HG03469 (cell line): ENCODE data around the gene MYO15A.

ENCODE experiments used
- ATAC-seq: cut with Tn5 transposase; IDR thresholded peaks from one replicate; pipeline ENCODE4 v1.9.1; 2021; ENCODE audit warnings: mild to moderate bottlenecking, moderate library complexity, moderate number of reproducible peaks; ENCODE audit not compliant: unreplicated experiment

The MYO15A gene

DNA sequence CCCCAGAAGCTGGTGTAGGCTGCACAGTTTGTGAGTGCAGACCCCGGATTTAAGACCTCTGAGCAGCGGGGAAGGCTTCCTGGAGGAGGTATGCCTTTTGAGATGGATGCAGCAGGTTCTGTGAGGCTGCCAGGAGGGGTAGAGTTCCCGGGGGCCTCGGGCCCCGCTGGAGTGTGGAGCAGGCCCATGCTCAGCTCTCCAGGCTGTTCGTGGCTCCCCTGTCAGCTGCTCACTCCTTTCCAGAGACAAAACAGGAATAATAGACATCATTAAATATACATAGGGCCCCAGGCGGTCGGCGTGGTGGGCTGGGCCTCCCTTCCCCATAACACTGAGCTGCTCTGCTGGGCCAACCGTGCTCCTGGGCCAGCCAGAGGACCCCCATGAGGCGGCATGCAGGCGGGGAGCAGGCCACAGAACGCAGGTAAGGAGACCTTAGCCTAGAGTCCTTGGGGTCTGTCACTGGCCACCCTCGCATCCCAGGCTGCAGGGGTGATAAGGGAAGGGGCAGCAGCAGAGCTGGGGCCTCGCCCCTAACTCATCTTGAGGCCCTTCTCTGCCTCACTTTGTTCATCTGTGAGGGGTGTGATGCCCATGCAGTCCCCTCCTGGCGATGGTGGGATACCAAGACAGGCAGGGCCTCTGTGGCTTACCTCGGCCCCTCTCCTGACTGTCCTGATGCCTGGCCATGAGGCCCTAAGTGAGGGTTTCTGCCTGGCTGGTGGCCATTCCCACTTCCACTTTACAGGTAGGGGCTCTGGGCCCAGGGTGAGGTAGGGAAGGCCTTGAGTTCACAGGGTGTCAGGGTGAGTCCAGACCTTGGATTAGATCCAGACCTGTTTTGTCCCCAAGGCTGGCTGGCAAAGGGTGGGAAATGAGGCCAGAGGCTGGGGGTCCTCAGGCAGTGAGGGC is at the start of gene MYO15A:
TSS of gene MYO15A (plus strand) at position 356 of the 912 bp plus-strand sequence. CDS start 10,045 bp downstream, outside the sequence.
- no peak for ATAC-seq

DNA sequence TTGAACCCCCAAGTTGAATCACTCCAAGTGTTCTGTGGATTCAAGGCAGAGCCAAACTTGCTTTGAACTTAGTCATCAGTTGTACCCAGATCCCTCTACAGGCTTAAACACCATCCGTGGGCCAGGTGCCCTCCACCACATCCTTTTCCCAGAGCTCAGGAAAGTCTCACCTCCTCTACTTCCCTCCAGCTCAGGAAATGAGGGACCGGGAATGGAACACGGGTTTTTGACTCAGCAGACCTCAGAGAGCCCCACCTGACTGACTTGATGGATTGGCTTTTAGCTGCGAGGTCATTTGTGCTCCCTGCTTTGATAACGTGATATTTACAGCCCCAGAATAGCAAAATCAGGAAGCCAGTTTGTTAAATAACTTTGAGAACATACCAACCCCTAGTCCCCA is 49.3 kb upstream of the MYO15A start:
- ATAC-seq, result no peak

DNA sequence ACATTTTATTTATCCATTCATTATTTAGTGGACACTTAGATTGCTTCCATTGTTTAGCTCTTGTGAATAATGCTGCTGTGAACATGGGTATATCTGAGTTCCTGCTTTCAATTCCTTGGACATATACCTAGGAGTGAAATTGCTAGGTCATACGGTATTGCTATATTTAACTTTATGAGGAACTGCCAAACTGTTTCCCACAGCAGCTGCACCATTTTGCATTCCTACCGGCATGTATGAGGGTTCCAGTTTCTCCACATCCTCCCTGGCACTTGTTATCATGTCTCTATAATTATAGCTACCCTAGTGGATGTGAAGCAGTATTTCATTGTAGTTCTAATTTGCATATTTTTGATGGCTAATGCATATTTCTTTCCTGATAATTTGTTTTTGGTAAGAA is 44.5 kb upstream of the MYO15A start:
- ATAC-seq, result no peak

DNA sequence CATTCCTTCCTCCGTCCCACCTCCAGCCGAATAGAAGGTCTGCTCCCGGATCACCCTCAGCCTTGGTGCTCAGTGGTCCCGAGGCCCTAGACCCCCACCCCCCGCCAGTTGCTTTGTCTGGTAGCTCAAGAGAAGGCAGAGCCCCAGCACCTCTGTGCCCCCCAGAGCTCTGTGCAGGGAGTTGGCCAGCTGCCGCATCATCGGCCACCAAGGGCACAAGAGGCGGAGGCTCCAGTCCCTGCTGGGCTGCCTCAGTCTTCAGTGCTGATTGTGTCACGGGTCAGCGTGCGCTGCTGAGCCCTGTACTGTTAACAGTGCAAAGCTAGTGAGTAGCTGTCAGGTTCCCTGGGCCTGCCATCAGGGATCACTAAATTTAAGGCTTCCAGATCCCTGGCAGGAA is 43.0 kb upstream of the MYO15A start:
- ATAC-seq, result no peak

DNA sequence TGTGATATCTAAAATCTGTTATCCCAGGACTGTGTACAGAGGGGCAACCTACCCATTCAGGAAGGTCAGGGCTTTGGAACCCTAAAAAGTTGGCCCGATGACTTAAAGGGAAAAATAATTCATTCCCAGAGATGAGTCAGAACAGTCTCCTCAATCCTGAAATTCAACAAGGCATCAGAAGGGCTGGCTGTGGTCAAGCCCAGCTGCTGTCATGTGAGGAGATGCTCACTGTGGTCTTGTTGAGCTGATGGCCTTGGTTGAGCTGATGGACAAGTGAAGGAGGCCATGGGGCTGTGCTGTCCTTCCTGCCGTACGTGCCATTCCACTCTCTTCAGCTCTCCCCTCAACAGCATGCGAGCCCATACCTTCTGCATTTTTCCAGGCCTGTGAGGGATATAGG is 41.7 kb upstream of the MYO15A start:
- ATAC-seq, result no peak

DNA sequence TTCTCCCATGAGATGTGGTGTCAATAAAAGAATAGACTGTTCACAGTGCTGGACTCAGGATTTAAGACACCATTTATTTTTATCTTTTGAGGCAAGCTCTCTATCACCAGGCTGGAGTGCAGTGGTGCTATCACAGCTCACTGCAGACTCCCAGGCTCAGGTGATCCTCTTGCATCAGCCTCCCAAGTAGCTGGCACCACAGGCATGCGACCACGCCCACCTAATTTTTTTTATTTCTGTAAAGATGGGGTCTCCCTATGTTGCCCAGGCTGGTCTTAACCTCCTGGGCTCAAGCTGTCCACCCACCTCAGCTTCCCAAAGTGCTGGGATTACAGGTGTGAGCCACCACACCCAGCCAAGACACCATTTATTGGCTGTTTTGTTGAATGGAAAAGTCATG is 39.5 kb upstream of the MYO15A start:
- ATAC-seq, result no peak

- ATAC-seq, result no peak
Measured at GRCh38 chr17:18070861-18071340, 37.7 kb upstream of the MYO15A start.

- no peak for ATAC-seq
Measured at GRCh38 chr17:18071751-18072150, 36.8 kb upstream of the MYO15A start.

- ATAC-seq, result no peak
Measured at GRCh38 chr17:18074566-18075272, 33.8 kb upstream of the MYO15A start.

- no peak for ATAC-seq
Measured at GRCh38 chr17:18076936-18077335, 31.6 kb upstream of the MYO15A start.

DNA sequence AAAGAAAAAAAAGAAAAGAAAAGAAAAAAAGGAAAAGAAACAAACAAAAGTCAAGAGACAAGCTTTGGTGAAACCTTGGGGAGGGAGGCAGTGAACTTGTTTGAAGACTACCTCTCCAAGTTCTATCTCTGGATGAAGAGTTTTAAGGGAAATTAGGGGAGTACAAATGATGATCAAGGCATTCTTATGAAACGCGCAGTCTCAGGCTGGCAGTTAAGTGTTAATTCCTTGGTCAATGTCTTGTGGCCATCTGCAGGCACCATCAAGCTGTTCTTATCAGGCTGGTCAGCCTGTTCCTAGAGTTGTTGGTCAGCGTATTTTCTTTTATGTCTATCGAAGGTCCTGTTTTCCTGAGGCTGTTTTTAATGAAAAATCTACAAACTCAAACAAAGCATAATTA is 29.0 kb upstream of the MYO15A start:
- no peak for ATAC-seq

DNA sequence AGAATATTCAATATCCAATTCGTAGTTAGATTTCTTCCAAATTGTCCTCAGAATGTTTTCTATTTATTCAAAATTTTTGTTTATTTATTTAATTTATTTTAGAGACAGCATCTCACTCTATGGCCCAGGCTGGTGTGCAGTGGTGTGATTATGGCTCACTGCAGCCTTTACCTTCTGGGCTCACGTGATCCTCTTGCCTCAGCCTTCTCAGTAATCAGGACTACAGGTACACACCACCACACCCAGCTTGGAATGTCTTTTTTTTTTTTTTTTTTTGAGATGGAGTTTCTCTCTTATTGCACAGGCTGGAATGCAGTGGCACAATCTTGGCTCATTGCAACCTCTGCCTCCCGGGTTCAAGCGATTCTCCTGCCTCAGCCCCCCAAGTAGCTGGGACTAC is 24.3 kb upstream of the MYO15A start:
- no peak for ATAC-seq

DNA sequence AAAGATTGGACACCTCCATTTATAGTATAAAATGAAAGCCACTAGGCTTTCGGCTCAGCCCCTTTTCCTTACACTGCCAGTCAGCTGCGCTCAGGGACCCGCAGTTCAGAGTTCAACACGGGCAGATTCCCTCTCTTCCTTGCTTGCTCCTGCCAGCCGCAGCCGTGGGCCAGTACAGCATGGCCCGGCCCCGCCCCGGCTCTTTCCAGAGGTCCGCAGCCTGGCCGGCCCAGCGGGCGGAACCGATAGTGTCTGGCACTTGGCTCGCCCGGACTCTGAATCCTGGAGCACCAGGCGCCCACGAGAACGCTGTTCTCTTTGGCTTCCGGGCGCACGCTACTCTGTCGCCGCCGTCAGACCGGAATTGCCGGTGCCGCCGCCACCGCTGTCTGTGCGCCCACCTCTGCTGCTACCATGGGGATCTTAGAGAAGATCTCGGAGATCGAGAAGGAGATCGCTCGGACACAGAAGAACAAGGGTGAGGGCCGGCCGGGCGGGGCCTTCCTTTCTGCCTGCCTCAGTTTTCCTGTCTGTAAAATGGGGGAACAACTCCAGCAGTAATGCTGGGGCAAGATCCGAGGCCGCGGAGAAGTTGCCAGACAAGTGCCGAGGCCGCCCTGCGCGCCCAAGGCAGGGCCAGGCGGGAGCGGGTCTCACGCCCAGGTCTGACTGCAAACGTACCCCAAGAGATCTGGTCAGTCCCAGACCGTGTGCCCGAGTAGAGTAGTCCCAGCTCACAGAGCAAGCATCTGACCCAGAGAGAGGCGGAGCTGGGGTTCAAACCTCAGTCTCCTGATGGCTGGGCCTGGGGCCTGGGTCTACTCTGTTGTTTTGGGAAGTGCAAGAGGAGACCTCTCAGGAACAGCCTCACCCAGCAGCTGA is 20.7 kb upstream of the MYO15A start, which contains the start of gene DRG2:
TSS of gene DRG2 (plus strand) at position 339 of the 882 bp plus-strand sequence. CDS start at position 415, 76 bp downstream.
- ATAC-seq, result peak; percentile 55

GRCh38 chr17:18089613-18090012 is 18.9 kb upstream of the MYO15A start:
- ATAC-seq, result no peak

DNA sequence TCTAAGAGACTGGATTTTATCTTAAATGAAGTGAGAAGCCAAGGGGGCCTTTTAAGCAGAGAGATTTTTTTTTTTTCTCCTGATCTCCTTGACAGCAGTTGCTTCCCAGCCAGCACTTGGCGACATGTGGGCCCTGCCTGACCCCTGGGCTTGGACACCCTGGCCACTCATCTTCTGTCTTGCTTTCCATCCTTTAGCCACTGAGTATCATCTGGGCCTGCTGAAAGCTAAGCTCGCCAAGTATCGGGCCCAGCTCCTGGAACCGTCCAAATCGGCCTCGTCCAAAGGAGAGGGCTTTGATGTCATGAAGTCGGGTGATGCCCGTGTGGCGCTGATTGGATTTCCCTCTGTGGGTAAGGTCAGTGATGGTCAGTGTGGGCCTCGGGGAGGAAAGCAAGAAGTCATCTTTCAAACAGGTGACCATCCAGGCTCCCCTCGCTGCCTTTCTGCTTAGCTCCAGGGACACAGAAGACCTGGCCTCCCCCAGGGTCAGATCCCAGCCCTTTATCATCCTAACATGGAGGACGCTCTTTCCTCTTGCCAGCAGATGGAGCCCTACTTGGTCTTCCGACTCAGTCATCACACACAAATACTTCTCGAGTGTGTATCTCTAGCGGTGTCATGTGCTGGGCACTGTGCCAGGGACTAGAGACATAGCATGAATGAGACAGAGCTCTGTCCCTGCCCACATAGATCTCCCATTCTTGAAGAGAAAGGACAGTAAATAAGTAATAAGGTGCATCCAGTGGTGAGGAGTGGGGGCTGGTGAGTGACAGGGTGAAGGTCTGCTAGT is 14.7 kb upstream of the MYO15A start:
- no peak for ATAC-seq

DNA sequence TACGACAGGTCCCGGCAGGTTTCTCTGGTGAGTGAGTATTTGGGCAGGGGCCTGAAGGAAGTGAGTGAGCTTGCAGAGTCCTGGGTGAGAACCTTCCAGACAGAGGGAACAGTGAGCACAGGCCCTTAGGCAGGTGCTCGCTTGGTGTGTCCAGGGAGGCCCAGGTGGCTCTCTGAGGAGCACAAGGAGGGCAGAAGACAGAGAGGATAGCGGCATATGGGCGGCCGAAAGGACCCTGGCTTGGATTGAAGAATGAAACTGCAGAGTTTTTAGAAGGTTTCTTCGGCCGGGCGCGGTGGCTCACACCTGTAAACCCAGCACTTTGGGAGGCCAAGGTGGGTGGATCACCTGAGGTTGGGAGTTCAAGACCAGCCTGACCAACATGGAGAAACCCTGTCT is 14.1 kb upstream of the MYO15A start:
- no peak for ATAC-seq

- no peak for ATAC-seq
Measured at GRCh38 chr17:18099516-18099915, 9.0 kb upstream of the MYO15A start.

DNA sequence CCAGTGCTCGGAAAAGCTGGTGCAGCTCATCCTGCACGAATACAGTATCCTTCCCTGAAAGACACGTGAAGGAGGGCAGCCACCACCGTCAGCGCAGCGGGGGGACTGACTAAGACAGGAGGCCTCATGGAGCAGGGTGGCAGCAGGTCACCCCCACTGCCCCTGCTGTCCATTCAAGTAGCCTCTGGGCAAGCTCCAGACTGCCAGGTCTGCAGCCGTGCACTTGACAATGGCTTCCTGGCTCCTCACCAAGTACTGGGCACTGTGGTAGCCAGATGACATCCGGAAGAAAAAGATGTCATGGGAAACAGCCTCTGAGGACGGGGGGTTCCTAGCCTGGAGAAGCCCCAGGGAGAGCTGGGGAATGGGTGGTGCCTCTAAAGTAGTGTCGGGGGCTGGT is 7.9 kb upstream of the MYO15A start:
- ATAC-seq, result no peak

DNA sequence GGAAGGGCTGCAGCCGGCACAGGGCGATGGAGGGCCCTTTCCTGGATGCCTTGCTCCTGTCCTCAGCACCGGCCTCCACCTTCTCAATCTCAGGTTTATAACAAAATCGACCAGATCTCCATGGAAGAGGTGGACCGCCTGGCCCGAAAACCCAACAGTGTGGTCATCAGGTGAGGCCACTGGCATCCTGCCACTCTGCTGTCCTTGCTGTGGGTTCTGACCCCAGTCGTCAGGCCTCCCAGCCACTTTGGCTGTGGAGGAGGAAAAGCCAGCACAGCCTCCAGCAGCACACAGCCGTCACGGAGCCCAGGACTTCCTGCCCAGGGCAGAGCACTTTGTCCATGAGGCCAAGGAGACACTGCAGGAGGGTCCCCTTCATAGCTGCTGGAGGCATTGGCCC is 6.7 kb upstream of the MYO15A start:
- no peak for ATAC-seq

- no peak for ATAC-seq
Measured at GRCh38 chr17:18102640-18103039, 5.9 kb upstream of the MYO15A start.
